Thyroid gland (tissue), 4 donors: ENCODE results near the gene KLK1. TPM values are rescaled to one million over a fixed set of nuclear protein-coding genes. Genes with fewer than 3 reads are reported as not detected.

ENCODE experiments used
- DNase-seq, 2 donors: peaks; one replicate each; pipeline ENCODE4 v3.0.0-alpha.2; 2019
- H3K27ac ChIP-seq, 3 donors: fragments of 200-600 bp; sonication (generic); 1 replicate in 2 of 3; 2 replicates in 1 of 3; pipeline ENCODE4 v1.5.1; 2016 to 2019; ENCODE audit warnings: mild to moderate bottlenecking in 1 of 3, moderate library complexity in 1 of 3
- H3K27me3 ChIP-seq: fragments of 200-600 bp; sonication (generic); one replicate; pipeline ENCODE4 v1.5.1; 2019
- H3K36me3 ChIP-seq, 2 donors: fragments of 200-600 bp; sonication (generic); one replicate each; pipeline ENCODE4 v1.5.1; 2016 to 2019
- H3K4me1 ChIP-seq, 2 donors: fragments of 200-600 bp; sonication (generic); one replicate each; pipeline ENCODE4 v1.5.1; 2017 to 2019
- H3K4me3 ChIP-seq, 3 donors: fragments of 200-600 bp; sonication (generic); replicated peaks in 1 of 3; 1 replicate in 2 of 3; 2 replicates in 1 of 3; pipeline ENCODE4 v1.5.1; 2016; ENCODE audit warnings: mild to moderate bottlenecking in 1 of 3
- H3K9me3 ChIP-seq: fragments of 200-600 bp; sonication (generic); one replicate; pipeline ENCODE4 v1.5.1; 2017
- POLR2A ChIP-seq, 2 donors: fragments of 450-650 bp; IDR thresholded peaks; one replicate each; pipeline ENCODE4 v1.6.1; 2017; ENCODE audit warnings: antibody characterized with exemption in 2 of 2, mild to moderate bottlenecking in 2 of 2, moderate library complexity in 1 of 2
- WGBS, 2 donors: methylation state at CpG; one replicate each; pipeline ENCODE4 v1.1.5; 2017; 5-methylcytosine and 5-hydroxymethylcytosine counted together
- intact Hi-C: fragments of 100-400 bp; cut with DNase I; formaldehyde crosslinking; loops from one replicate; pipeline ENCODE4 v1.15.1; 2023
- total RNA-seq, 4 donors: library from RNA; depleted of rRNA; stranded (reverse); fragments of >200 nt; gene quantifications; one replicate each; pipeline ENCODE4 v1.2.3, GENCODE V29; 2016
- TF ChIP-seq, protein P1 (sequence below), 6 experiments: fragments of 200-600 bp in 3 of 6; fragments of 450-650 bp in 3 of 6; sonication (generic) in 3 of 6; IDR thresholded peaks; one replicate each; pipeline ENCODE4 v1.5.1; 2016 to 2019; ENCODE audit warnings: antibody characterized with exemption in 6 of 6, mild to moderate bottlenecking in 2 of 6, inconsistent platforms in 1 of 6, moderate library complexity in 1 of 6

KLK1 gene
- total RNA-seq, 4 donors from 2014 or later = 0.67 to 6.6 (median 6.1) TPM; not detected in 1

DNA sequence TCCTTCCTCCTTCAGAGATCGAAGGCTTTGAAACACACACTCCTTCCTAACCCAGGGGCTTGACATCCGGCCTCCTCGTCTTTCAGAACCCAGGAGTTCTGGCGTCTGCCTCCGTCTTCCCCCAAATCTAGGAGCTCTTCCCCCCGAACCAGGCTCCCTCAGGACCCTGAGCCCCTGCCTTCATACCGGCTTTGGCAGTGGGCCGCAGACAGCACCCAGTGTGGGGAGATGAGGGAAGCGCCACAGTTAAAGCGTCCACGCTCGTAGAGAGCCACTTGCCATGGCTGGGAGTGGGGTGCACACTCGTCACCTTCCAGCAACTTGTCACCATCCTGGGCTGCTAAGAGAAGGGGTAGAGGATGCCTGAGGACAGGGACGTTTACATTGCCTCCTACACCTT, 3.9 kb upstream of the KLK1 start:
- Histone ChIP-seq H3K9me3 (no peaks in the 10 kb centered on the region), H3K36me3 (no peaks in the 10 kb centered on the region), H3K27ac (no peak overlapping the region), H3K4me1 (no peaks in the 10 kb centered on the region), H3K4me3 (no peak overlapping the region), H3K27me3 (no peaks in the 10 kb centered on the region)
- 79 to 83% methylated on average over 14 of the region's 14 CpGs for WGBS, 2 donors
- intact Hi-C loops = no loop called here
- TF ChIP-seq, protein P1, sequence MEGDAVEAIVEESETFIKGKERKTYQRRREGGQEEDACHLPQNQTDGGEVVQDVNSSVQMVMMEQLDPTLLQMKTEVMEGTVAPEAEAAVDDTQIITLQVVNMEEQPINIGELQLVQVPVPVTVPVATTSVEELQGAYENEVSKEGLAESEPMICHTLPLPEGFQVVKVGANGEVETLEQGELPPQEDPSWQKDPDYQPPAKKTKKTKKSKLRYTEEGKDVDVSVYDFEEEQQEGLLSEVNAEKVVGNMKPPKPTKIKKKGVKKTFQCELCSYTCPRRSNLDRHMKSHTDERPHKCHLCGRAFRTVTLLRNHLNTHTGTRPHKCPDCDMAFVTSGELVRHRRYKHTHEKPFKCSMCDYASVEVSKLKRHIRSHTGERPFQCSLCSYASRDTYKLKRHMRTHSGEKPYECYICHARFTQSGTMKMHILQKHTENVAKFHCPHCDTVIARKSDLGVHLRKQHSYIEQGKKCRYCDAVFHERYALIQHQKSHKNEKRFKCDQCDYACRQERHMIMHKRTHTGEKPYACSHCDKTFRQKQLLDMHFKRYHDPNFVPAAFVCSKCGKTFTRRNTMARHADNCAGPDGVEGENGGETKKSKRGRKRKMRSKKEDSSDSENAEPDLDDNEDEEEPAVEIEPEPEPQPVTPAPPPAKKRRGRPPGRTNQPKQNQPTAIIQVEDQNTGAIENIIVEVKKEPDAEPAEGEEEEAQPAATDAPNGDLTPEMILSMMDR (IDR thresholded peaks at IDR 0.05) = no peak
- TF ChIP-seq POLR2A (IDR thresholded peaks at IDR 0.05) = no peak
- no peak for DNase-seq

DNA sequence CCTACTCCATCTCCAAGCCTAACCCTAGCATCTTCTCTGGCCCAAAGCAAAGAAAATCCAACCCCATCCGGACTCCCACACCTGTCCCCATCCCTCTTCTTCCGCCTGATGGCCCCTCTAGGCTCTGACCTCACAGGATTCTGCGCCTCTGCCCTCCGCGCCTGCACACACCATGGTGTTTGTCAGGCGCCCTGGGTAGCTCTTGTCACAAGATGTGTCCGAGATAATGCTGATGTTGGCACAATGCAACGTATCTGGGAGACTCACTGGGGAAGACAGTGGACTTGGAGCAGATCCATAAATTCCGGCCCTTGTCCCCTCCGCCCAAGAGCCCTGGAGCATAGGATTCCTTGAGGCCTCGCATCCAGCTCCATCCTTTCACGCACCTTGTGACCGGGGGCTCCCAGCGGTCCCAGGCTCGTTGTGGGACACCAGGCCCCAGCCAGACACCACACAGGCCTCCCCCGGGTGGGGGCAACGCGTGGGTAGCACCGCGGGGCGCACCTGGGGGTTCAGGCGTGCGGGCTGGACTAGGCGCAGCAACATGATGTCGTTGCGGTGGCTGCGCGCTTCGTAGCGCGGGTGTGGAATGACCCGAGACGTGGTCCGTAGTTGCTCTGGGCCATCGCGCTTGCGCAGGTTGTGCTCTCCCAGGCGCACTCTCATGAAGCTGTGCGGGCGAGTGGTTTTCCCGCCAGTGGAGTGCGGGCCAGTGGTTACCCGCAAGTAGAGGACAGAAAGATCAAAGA, 3.1 kb upstream of the KLK1 start:
- TF ChIP-seq, protein P1 (IDR thresholded peaks at IDR 0.05) = no peak
- no peak for TF ChIP-seq POLR2A (IDR thresholded peaks at IDR 0.05)
- H3K27me3 ChIP-seq = no peaks in the 10 kb centered on the region

DNA sequence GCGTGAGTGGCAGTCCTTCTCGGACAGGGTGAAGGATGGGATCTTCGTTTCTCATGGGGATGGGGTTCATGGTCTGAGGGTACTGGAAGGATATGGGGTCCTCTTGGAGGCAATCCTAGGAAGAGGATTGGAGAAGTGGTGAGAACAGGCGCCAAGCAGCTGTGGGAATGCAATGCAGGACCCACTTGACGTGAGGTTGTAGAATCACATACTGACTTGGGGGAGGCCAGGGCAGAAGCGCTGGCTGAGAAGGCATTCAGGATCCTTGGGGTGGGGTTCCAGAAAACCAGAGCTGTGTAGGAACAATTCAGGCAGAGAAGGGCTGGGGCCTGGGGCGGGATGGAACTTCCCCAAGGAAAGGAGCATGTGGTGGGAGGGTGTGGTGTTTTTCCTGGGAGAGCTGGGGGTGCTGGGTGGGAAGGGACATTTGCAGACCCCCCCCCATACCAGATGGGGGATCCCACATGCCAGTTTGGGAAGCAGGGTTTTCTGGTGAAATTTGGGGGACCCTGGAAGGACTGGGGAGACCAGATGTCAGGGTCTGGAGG, 852 bp downstream of the KLK1 start:
- WGBS, 2 donors = 64 to 81% methylated on average over 7 of the region's 7 CpGs
- H3K27ac ChIP-seq = no peak overlapping the region
- H3K27me3 ChIP-seq = peaks cover 4% of the 10 kb centered on the region
- H3K4me3 ChIP-seq = no peak overlapping the region
- peaks cover 0 to 14% of the 10 kb centered on the region in 2 donors for H3K4me1 ChIP-seq
- no peaks in the 10 kb centered on the region for H3K36me3 ChIP-seq
- intact Hi-C loops = no loop called here
- no peaks in the 10 kb centered on the region for H3K9me3 ChIP-seq
- no peak for DNase-seq
- TF ChIP-seq, protein P1 (IDR thresholded peaks at IDR 0.05) = no peak
- no peak for TF ChIP-seq POLR2A (IDR thresholded peaks at IDR 0.05)

More for the DNA sequence above, 3.1 kb upstream of the KLK1 start:
- no peak for DNase-seq
- intact Hi-C loops = no loop called here
- 79 to 86% methylated on average over 17 to 43 of the region's 43 CpGs for WGBS, 2 donors
- Histone ChIP-seq H3K9me3 (no peaks in the 10 kb centered on the region), H3K4me3 (no peak overlapping the region), H3K27ac (no peak overlapping the region), H3K4me1 (no peaks in the 10 kb centered on the region), H3K36me3 (no peaks in the 10 kb centered on the region)

DNA sequence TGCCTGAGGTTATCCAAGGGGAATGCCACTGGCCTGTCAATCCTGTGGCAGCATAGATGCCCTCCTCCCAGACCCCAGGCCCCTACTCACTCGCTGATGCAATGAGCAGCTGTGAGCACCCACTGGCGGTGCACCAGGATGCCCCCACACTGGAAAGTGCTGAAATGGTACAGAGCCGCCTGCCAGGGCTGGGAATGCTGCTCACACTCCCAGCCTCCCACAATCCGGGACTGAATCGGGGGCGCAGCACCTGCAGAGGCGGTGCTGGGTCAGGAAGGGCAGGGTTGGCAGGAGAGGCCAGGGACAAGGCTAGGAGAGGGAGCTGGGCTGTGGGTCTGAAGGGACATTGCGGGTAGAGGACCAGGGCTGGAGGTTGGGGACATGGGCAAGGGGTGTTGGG, 2.0 kb downstream of the KLK1 start:
- Histone ChIP-seq H3K4me3 (no peak overlapping the region), H3K27ac (no peak overlapping the region), H3K27me3 (peaks cover 4% of the 10 kb centered on the region), H3K4me1 (peaks cover 0 to 14% of the 10 kb centered on the region in 2 donors), H3K9me3 (no peaks in the 10 kb centered on the region), H3K36me3 (no peaks in the 10 kb centered on the region)
- 60 to 65% methylated on average over 5 to 6 of the region's 8 CpGs for WGBS, 2 donors
- intact Hi-C loops = no loop called here
- TF ChIP-seq, protein P1 (IDR thresholded peaks at IDR 0.05) = no peak
- no peak for TF ChIP-seq POLR2A (IDR thresholded peaks at IDR 0.05)
- no peak for DNase-seq

DNA sequence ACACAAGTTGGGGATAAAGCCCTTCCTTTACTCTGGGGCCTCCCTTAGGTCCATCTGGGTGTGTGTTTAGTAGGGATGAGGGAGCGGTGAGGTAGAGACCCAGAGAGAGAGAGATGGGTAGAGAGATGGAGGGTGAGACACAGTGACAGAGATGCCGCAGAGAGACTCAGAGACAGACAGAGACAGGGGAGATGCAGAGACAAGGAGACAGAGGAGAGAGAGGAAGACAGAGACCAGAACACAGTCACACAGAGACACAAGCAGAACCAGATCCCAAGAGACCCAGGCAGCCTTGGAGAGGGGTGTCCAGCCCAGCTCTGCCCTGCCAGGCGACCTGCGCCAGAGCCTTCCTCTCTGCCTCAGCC, 2.4 kb downstream of the KLK1 start:
- Histone ChIP-seq H3K4me1 (peaks cover 0 to 14% of the 10 kb centered on the region in 2 donors), H3K36me3 (no peaks in the 10 kb centered on the region), H3K4me3 (no peak overlapping the region), H3K27ac (no peak overlapping the region), H3K9me3 (no peaks in the 10 kb centered on the region), H3K27me3 (peaks cover 4% of the 10 kb centered on the region)
- intact Hi-C loops = no loop called here
- 63 to 70% methylated on average over 4 of the region's 4 CpGs for WGBS, 2 donors
- TF ChIP-seq, protein P1 (IDR thresholded peaks at IDR 0.05) = no peak
- TF ChIP-seq POLR2A (IDR thresholded peaks at IDR 0.05) = no peak
- no peak for DNase-seq
